SK-N-SH treated with all-trans-retinoic acid at 6 μM for 48 hours (cell line): ENCODE measurements around the gene SLC38A3.

ENCODE experiments used
- CSDC2 ChIP-seq: fragments of 250-450 bp; sonication (Bioruptor Pico); IDR thresholded peaks from 2 replicates; pipeline ENCODE4 v1.5.0; 2020; ENCODE audit warnings: mild to moderate bottlenecking, moderate library complexity
- CSRNP3 ChIP-seq: fragments of 250-450 bp; sonication (Bioruptor Pico); IDR thresholded peaks from 2 replicates; pipeline ENCODE4 v1.5.1; 2021; ENCODE audit warnings: mild to moderate bottlenecking, moderate library complexity
- ISL1 ChIP-seq: fragments of 250-450 bp; sonication (Bioruptor Pico); IDR thresholded peaks from 2 replicates; pipeline ENCODE4 v2.1.2; 2022; ENCODE audit warnings: mild to moderate bottlenecking, moderate library complexity
- PATZ1 ChIP-seq: fragments of 250-450 bp; sonication (Bioruptor Pico); IDR thresholded peaks from 2 replicates; pipeline ENCODE4 v1.8.0; 2020; ENCODE audit warnings: mild to moderate bottlenecking, moderate library complexity, borderline replicate concordance
- POU6F1 ChIP-seq: fragments of 250-450 bp; sonication (Bioruptor Pico); IDR thresholded peaks from 2 replicates; pipeline ENCODE4 v1.8.0; 2021; ENCODE audit warnings: low read depth, mild to moderate bottlenecking, moderate library complexity, borderline replicate concordance
- PPARA ChIP-seq: fragments of 250-450 bp; sonication (Bioruptor Pico); IDR thresholded peaks from 2 replicates; pipeline ENCODE4 v1.5.0; 2020; ENCODE audit warnings: mild to moderate bottlenecking, borderline replicate concordance
- RARB ChIP-seq: fragments of 250-450 bp; sonication (Bioruptor Pico); IDR thresholded peaks from 2 replicates; pipeline ENCODE4 v1.8.0; 2021; ENCODE audit warnings: mild to moderate bottlenecking, moderate library complexity
- TOX ChIP-seq: fragments of 250-450 bp; sonication (Bioruptor Pico); IDR thresholded peaks from 2 replicates; pipeline ENCODE4 v1.8.0; 2021; ENCODE audit warnings: mild to moderate bottlenecking, moderate library complexity, borderline replicate concordance
- ZFP3 ChIP-seq: fragments of 250-450 bp; sonication (Bioruptor Pico); IDR thresholded peaks from 2 replicates; pipeline ENCODE4 v1.5.0; 2020; ENCODE audit warnings: mild to moderate bottlenecking, moderate library complexity
- ZFP30 ChIP-seq: fragments of 450-650 bp; formaldehyde crosslinking; IDR thresholded peaks from 2 replicates; pipeline ENCODE4 v1.5.0; 2022; ENCODE audit warnings: mild to moderate bottlenecking, moderate library complexity
- ZNF565 ChIP-seq: fragments of 450-650 bp; formaldehyde crosslinking; conservative IDR thresholded peaks from 2 replicates; pipeline ENCODE4 v1.5.0; 2020; ENCODE audit warnings: low read depth, mild to moderate bottlenecking, moderate library complexity
- ZNF70 ChIP-seq: fragments of 450-650 bp; formaldehyde crosslinking; IDR thresholded peaks from 2 replicates; pipeline ENCODE4 v1.5.0; 2020; ENCODE audit warnings: mild to moderate bottlenecking, moderate library complexity
- ZNF8 ChIP-seq: fragments of 450-650 bp; formaldehyde crosslinking; IDR thresholded peaks from 2 replicates; pipeline ENCODE4 v1.5.0; 2020; ENCODE audit warnings: mild to moderate bottlenecking, moderate library complexity
- TF ChIP-seq, protein P1 (sequence below): fragments of 250-450 bp; sonication (Bioruptor Pico); IDR thresholded peaks from 2 replicates; pipeline ENCODE4 v1.5.1; 2020; ENCODE audit warnings: low read depth, mild to moderate bottlenecking, moderate library complexity

GRCh38 chr3:50158530-50159146 lies 46.4 kb upstream of the SLC38A3 start:
- TF ChIP-seq ZNF70 (CRISPR knock-in tag) (no peak), ISL1 (CRISPR knock-in tag) (no peak), ZNF8 (CRISPR knock-in tag) (no peak), TOX (no peak), ZNF565 (CRISPR knock-in tag) (no peak), PPARA (CRISPR knock-in tag) (no peak), POU6F1 (CRISPR knock-in tag) (no peak), CSRNP3 (no peak), ZFP3 (CRISPR knock-in tag) (no peak), ZFP30 (no peak), PATZ1 (CRISPR knock-in tag) (no peak), RARB (CRISPR knock-in tag) (no peak), CSDC2 (CRISPR knock-in tag) (no peak)
- TF ChIP-seq, protein P1, sequence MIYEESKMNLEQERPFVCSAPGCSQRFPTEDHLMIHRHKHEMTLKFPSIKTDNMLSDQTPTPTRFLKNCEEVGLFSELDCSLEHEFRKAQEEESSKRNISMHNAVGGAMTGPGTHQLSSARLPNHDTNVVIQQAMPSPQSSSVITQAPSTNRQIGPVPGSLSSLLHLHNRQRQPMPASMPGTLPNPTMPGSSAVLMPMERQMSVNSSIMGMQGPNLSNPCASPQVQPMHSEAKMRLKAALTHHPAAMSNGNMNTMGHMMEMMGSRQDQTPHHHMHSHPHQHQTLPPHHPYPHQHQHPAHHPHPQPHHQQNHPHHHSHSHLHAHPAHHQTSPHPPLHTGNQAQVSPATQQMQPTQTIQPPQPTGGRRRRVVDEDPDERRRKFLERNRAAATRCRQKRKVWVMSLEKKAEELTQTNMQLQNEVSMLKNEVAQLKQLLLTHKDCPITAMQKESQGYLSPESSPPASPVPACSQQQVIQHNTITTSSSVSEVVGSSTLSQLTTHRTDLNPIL (CRISPR knock-in tag): no peak
